Measurements from ENCODE around the gene CYP2B6.

GRCh38 chr19:41031916-41032315 lies 40.8 kb downstream of the CYP2B6 start:
- no peak for TF ChIP-seq EZH2 (IDR thresholded peaks at IDR 0.05; ENCODE audit: low read depth, unreplicated experiment)
- no peak for TF ChIP-seq CTCF (conservative IDR thresholded peaks at IDR 0.05; ENCODE audit: low read depth in 2 of 2)
- no peak for TF ChIP-seq EZH2phosphoT487 (IDR thresholded peaks at IDR 0.05; ENCODE audit: unreplicated experiment)
- no peak for TF ChIP-seq POLR2AphosphoS5 (IDR thresholded peaks at IDR 0.05; ENCODE audit: low read depth)
